GM23248 (cell line): ENCODE results near the gene UGT2B15. TPM values are rescaled to one million over a fixed set of nuclear protein-coding genes. Genes with fewer than 3 reads are reported as not detected.

Experiments
- DNase-seq: peaks from one replicate; pipeline ENCODE4 v3.0.0-alpha.2; 2015
- H2AFZ ChIP-seq: fragments of 200-600 bp; sonication (generic); 2 replicates; pipeline ENCODE4 v1.6.1; 2016; ENCODE audit warnings: antibody characterized with exemption
- H3F3A ChIP-seq: fragments of 200-600 bp; sonication (generic); 2 replicates; pipeline ENCODE4 v1.6.1; 2016; ENCODE audit warnings: mild to moderate bottlenecking, antibody characterized with exemption, mixed run types; ENCODE audit not compliant: insufficient read depth
- H3K27ac ChIP-seq: fragments of 200-600 bp; sonication (generic); 2 replicates; pipeline ENCODE4 v1.5.1; 2016; ENCODE audit warnings: mild to moderate bottlenecking
- H3K27me3 ChIP-seq: fragments of 200-600 bp; sonication (generic); replicated peaks from 2 replicates; pipeline ENCODE4 v1.6.1; 2016; ENCODE audit warnings: mild to moderate bottlenecking; ENCODE audit not compliant: insufficient read depth
- H3K36me3 ChIP-seq: fragments of 200-600 bp; sonication (generic); 2 replicates; pipeline ENCODE4 v1.6.1; 2016; ENCODE audit warnings: low read depth, mild to moderate bottlenecking
- H3K4me1 ChIP-seq: fragments of 200-600 bp; sonication (generic); 2 replicates; pipeline ENCODE4 v1.6.1; 2016; ENCODE audit warnings: mild to moderate bottlenecking; ENCODE audit not compliant: insufficient read depth
- H3K4me2 ChIP-seq: fragments of 200-600 bp; sonication (generic); one replicate; pipeline ENCODE4 v1.6.1; 2016; ENCODE audit warnings: mild to moderate bottlenecking; ENCODE audit not compliant: unreplicated experiment
- H3K4me3 ChIP-seq: fragments of 200-600 bp; sonication (generic); 2 replicates; pipeline ENCODE4 v1.5.1; 2016; ENCODE audit warnings: mild to moderate bottlenecking
- H3K79me2 ChIP-seq: fragments of 200-600 bp; sonication (generic); 2 replicates; pipeline ENCODE4 v1.6.1; 2016; ENCODE audit warnings: mild to moderate bottlenecking; ENCODE audit not compliant: insufficient read depth
- H3K9ac ChIP-seq: fragments of 200-600 bp; sonication (generic); 2 replicates; pipeline ENCODE4 v1.6.1; 2016; ENCODE audit warnings: mild to moderate bottlenecking
- H3K9me2 ChIP-seq: fragments of 200-600 bp; sonication (generic); 2 replicates; pipeline ENCODE4 v1.6.1; 2016; ENCODE audit warnings: mixed run types, mild to moderate bottlenecking, moderate library complexity; ENCODE audit not compliant: insufficient read depth
- H3K9me3 ChIP-seq: fragments of 200-600 bp; sonication (generic); one replicate; pipeline ENCODE4 v1.6.1; 2017; ENCODE audit warnings: low read depth
- H4K20me1 ChIP-seq: fragments of 200-600 bp; sonication (generic); 2 replicates; pipeline ENCODE4 v1.6.0; 2016; ENCODE audit not compliant: insufficient read depth
- EZH2 ChIP-seq: fragments of 200-600 bp; sonication (generic); IDR thresholded peaks from 2 replicates; pipeline ENCODE4 v1.6.1; 2018; ENCODE audit warnings: antibody characterized with exemption, mild to moderate bottlenecking; ENCODE audit not compliant: insufficient read depth, poor library complexity, severe bottlenecking
- EZH2phosphoT487 ChIP-seq: fragments of 200-600 bp; sonication (generic); IDR thresholded peaks from 2 replicates; pipeline ENCODE4 v1.6.1; 2018; ENCODE audit warnings: antibody characterized with exemption, moderate library complexity, mild to moderate bottlenecking, low read depth; ENCODE audit not compliant: insufficient read depth
- WGBS, 2 experiments: methylation state at CpG; one replicate each; pipeline ENCODE4 v1.1.6; 2015 to 2017; ENCODE audit warnings: low lambda C conversion rate in 2 of 2, low coverage in 1 of 2; ENCODE audit errors: missing lambda C conversion rate in 2 of 2; 5-methylcytosine and 5-hydroxymethylcytosine counted together
- in situ Hi-C: fragments of 300-500 bp; cut with MboI; formaldehyde crosslinking; loops from 2 replicates; pipeline ENCODE4 v1.15.0; 2020
- polyA plus RNA-seq: library from polyadenylated mRNA; unstranded; fragments of >200 nt; fragmentation: Nextera tagmentation; extraction: Ambion mirVana; gene quantifications from 2 replicates; pipeline ENCODE4 v1.2.1, GENCODE V29; 2016
- total RNA-seq: library from RNA; depleted of rRNA; stranded (reverse); fragments of >200 nt; shearing (Covaris generic); gene quantifications from 2 replicates; pipeline ENCODE4 v1.2.3, GENCODE V29; 2014

The UGT2B15 gene
- total and polyA plus RNA-seq, 2 experiments from 2014 or later, result not detected

DNA sequence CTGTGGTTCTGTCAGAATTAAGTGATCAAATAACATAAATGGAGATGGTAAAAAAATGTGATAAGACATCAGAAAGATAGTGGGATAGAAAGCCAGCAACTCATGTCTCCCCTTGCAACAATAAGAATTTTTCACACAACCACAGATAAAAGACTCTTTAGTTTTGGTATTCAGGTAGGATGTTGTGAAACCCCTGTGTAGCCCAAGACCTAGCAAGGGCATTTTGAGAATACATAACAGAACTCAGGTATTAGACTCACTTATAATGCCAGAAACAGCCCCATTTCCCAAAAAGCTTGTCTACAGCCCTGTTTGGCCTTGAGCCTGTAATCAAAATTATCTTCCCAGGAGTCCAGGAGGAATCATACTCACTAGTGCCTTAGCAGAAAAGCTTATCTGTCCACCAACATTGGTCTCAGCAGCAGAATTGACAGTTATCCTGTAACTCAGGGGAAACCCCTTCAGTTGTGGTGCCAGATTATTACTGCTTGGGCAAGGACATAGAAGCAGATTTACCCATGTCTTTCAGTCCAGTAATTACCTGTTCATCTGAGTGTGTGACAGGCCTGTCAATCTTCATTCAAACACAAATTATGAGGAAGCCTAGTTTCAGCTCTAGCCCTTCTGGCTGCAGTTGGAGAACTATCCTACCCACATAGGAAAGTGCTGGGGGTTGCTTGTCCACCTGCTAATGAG is 53.3 kb downstream of the UGT2B15 start:
- TF ChIP-seq EZH2 (no peak), EZH2phosphoT487 (no peak)
- Histone ChIP-seq H3K36me3 (no peaks in the 10 kb centered on the region), H3K9me2 (no peaks in the 10 kb centered on the region), H3K9me3 (no peaks in the 10 kb centered on the region), H3F3A (no peaks in the 10 kb centered on the region), H3K4me2 (no peak overlapping the region), H3K27me3 (no peaks in the 10 kb centered on the region), H4K20me1 (no peaks in the 10 kb centered on the region), H3K9ac (no peak overlapping the region), H3K27ac (no peak overlapping the region), H3K4me1 (no peaks in the 10 kb centered on the region), H3K4me3 (no peak overlapping the region), H3K79me2 (no peaks in the 10 kb centered on the region), H2AFZ (no peak overlapping the region)
- in situ Hi-C loops, result no loop called here
- DNase-seq, result no peak

- Histone ChIP-seq H3K9ac (no peak overlapping the region), H3K79me2 (no peaks in the 10 kb centered on the region), H4K20me1 (no peaks in the 10 kb centered on the region), H2AFZ (no peak overlapping the region), H3K4me3 (no peak overlapping the region), H3K27me3 (no peaks in the 10 kb centered on the region), H3K9me3 (no peaks in the 10 kb centered on the region), H3K4me2 (no peak overlapping the region), H3K36me3 (no peaks in the 10 kb centered on the region), H3K27ac (no peak overlapping the region), H3K4me1 (no peaks in the 10 kb centered on the region), H3F3A (no peaks in the 10 kb centered on the region), H3K9me2 (no peaks in the 10 kb centered on the region)
- in situ Hi-C loops, result no loop called here
- TF ChIP-seq EZH2phosphoT487, result no peak
- TF ChIP-seq EZH2, result no peak
- DNase-seq, result no peak
- 39 to 40% methylated on average over 11 of the region's 11 CpGs for WGBS, 2 experiments
Observed at GRCh38 chr4:68615699-68616422, 54.6 kb downstream of the UGT2B15 start.

DNA sequence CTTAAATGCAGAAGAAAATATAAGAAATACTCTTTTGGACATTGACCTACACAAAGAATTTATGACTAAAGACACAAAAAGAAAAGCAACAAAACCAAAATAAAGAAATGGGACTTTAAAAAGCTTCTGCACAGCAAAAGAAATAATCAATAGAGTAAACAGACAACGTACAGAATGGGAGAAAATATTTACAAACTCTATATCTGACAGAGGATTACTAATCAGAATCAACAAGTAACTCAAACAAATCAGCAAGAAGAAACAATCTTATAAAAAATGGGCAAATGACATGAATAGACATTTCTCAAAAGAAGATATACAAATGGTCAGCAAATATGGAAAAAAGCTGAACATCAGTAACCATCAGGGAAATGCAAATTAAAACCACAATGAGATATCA is 56.7 kb downstream of the UGT2B15 start:
- H3K27me3 ChIP-seq, result no peaks in the 10 kb centered on the region
- H3K27ac ChIP-seq, result no peak overlapping the region
- H3K9me3 ChIP-seq, result no peaks in the 10 kb centered on the region
- H3K4me3 ChIP-seq, result no peak overlapping the region
- H3K4me2 ChIP-seq, result no peak overlapping the region
- H3K9me2 ChIP-seq, result no peaks in the 10 kb centered on the region
- no peaks in the 10 kb centered on the region for H4K20me1 ChIP-seq
- in situ Hi-C loops, result no loop called here
- WGBS, 2 experiments, result 0 to 13% methylated on average over 1 of the region's 1 CpG
- H3F3A ChIP-seq, result no peaks in the 10 kb centered on the region
- TF ChIP-seq EZH2, result no peak
- TF ChIP-seq EZH2phosphoT487, result no peak
- no peak overlapping the region for H3K9ac ChIP-seq
- no peak for DNase-seq
- H2AFZ ChIP-seq, result no peak overlapping the region
- H3K79me2 ChIP-seq, result no peaks in the 10 kb centered on the region
- no peaks in the 10 kb centered on the region for H3K36me3 ChIP-seq
- no peaks in the 10 kb centered on the region for H3K4me1 ChIP-seq

DNA sequence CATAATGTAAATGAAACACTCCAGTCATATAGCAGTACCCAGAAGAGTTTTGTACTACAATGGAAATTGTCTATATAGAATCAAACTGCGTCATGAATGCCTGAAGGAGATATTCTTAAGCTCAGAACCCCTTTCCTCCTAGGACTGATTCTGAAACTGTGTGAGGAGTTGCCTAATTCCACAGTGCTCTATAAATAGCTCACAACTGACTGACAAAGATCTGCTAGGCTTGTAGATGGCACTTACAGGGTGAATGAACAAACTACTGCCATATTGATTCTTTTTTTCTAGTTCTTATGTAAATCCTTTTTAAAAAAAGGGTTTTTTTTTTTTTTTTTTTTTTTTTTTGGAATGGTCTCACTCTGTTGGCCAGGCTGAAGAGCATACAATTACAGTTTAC is 64.2 kb downstream of the UGT2B15 start:
- in situ Hi-C loops, result no loop called here
- DNase-seq, result no peak
- Histone ChIP-seq H3K4me2 (no peak overlapping the region), H3K27me3 (no peaks in the 10 kb centered on the region), H3K79me2 (no peaks in the 10 kb centered on the region), H3F3A (no peaks in the 10 kb centered on the region), H3K9me2 (no peaks in the 10 kb centered on the region), H3K36me3 (no peaks in the 10 kb centered on the region), H4K20me1 (no peaks in the 10 kb centered on the region), H3K4me3 (no peak overlapping the region), H2AFZ (no peak overlapping the region), H3K27ac (no peak overlapping the region), H3K9me3 (no peaks in the 10 kb centered on the region), H3K4me1 (no peaks in the 10 kb centered on the region), H3K9ac (no peak overlapping the region)
- WGBS, 2 experiments, result 0 to 6% methylated on average over 1 of the region's 1 CpG
- no peak for TF ChIP-seq EZH2phosphoT487
- TF ChIP-seq EZH2, result no peak

GRCh38 chr4:68599150-68599549 is 71.3 kb downstream of the UGT2B15 start:
- Histone ChIP-seq H3K4me1 (no peaks in the 10 kb centered on the region), H3K9ac (no peak overlapping the region), H3K4me3 (no peak overlapping the region), H3K9me3 (no peaks in the 10 kb centered on the region), H3F3A (no peaks in the 10 kb centered on the region), H3K27ac (no peak overlapping the region), H2AFZ (no peak overlapping the region), H3K27me3 (no peaks in the 10 kb centered on the region), H4K20me1 (no peaks in the 10 kb centered on the region), H3K9me2 (no peaks in the 10 kb centered on the region), H3K4me2 (no peak overlapping the region), H3K36me3 (no peaks in the 10 kb centered on the region), H3K79me2 (no peaks in the 10 kb centered on the region)
- no peak for DNase-seq
- TF ChIP-seq EZH2 (no peak), EZH2phosphoT487 (no peak)
- WGBS, 2 experiments, result 15 to 22% methylated on average over 3 of the region's 3 CpGs
- in situ Hi-C loops, result no loop called here
